ENCODE measurements around the gene UMODL1.

DNA sequence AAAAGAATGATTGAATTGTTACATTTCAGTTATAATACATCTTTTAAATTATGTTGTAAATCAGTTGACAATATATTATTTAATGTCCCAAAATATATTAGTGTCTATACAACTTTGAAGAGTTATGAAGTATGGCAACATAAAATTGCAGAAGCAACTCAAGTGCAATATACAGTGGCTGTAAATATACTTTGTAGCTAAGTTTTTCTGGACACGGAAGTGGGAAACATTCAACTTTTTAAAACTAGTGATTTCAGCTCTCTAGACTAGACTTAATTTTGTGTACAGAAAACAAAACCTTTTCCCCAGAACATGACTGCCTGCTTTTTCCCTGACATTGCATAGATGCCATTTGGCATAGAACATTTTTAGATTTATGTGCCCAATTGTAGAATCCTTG lies 118.3 kb downstream of the UMODL1 start:
- TF ChIP-seq, protein P1, sequence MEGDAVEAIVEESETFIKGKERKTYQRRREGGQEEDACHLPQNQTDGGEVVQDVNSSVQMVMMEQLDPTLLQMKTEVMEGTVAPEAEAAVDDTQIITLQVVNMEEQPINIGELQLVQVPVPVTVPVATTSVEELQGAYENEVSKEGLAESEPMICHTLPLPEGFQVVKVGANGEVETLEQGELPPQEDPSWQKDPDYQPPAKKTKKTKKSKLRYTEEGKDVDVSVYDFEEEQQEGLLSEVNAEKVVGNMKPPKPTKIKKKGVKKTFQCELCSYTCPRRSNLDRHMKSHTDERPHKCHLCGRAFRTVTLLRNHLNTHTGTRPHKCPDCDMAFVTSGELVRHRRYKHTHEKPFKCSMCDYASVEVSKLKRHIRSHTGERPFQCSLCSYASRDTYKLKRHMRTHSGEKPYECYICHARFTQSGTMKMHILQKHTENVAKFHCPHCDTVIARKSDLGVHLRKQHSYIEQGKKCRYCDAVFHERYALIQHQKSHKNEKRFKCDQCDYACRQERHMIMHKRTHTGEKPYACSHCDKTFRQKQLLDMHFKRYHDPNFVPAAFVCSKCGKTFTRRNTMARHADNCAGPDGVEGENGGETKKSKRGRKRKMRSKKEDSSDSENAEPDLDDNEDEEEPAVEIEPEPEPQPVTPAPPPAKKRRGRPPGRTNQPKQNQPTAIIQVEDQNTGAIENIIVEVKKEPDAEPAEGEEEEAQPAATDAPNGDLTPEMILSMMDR (conservative IDR thresholded peaks at IDR 0.05; ENCODE audit: low read length), result no peak
- no peak for TF ChIP-seq EZH2phosphoT487 (IDR thresholded peaks at IDR 0.05; ENCODE audit: borderline replicate concordance, low read depth, low read length)

Data from OCI-LY7 (cell line).